T-helper 9 cell (primary cell): ENCODE data around the gene HGF.

Experiments
- DNase-seq: peaks from one replicate; pipeline ENCODE4 v3.0.0-alpha.2; 2020

The HGF gene

GRCh38 chr7:81715984-81716588 is 53.8 kb downstream of the HGF start:
- no peak for DNase-seq

GRCh38 chr7:81714306-81714705 is 55.5 kb downstream of the HGF start:
- no peak for DNase-seq

GRCh38 chr7:81710751-81711150 is 59.1 kb downstream of the HGF start:
- DNase-seq = no peak

- no peak for DNase-seq
These were observed 60.0 kb downstream of the HGF start for GRCh38 chr7:81709836-81710235.

- DNase-seq = no peak
These were observed 61.9 kb downstream of the HGF start for GRCh38 chr7:81707966-81708365.

- no peak for DNase-seq
These were observed 62.7 kb downstream of the HGF start for GRCh38 chr7:81707196-81707595.

- no peak for DNase-seq
These were observed 64.6 kb downstream of the HGF start for GRCh38 chr7:81705206-81705605.

- no peak for DNase-seq
These were observed 65.3 kb downstream of the HGF start for GRCh38 chr7:81704595-81704994.

- no peak for DNase-seq
These were observed 70.9 kb downstream of the HGF start for GRCh38 chr7:81698965-81699364.

- DNase-seq = no peak
These were observed 75.1 kb downstream of the HGF start for GRCh38 chr7:81694711-81695110.

GRCh38 chr7:81693894-81694293 is 76.0 kb downstream of the HGF start:
- no peak for DNase-seq

- DNase-seq = no peak
These were observed 76.8 kb downstream of the HGF start for GRCh38 chr7:81693080-81693479.

- DNase-seq = no peak
These were observed 77.5 kb downstream of the HGF start for GRCh38 chr7:81692146-81692905.

- DNase-seq = no peak
These were observed 78.5 kb downstream of the HGF start for GRCh38 chr7:81691199-81691821.

GRCh38 chr7:81690688-81691087 is 79.2 kb downstream of the HGF start:
- DNase-seq = no peak

- DNase-seq = no peak
These were observed 79.6 kb downstream of the HGF start for GRCh38 chr7:81690251-81690650.

- no peak for DNase-seq
These were observed 81.0 kb downstream of the HGF start for GRCh38 chr7:81688622-81689411.

GRCh38 chr7:81687062-81687461 is 82.8 kb downstream of the HGF start:
- no peak for DNase-seq

GRCh38 chr7:81685270-81685868 is 84.5 kb downstream of the HGF start:
- no peak for DNase-seq

- DNase-seq = no peak
These were observed 85.2 kb downstream of the HGF start for GRCh38 chr7:81684514-81685269.

- DNase-seq = no peak
These were observed 85.8 kb downstream of the HGF start for GRCh38 chr7:81684033-81684432.

GRCh38 chr7:81682873-81683272 is 87.0 kb downstream of the HGF start:
- DNase-seq = no peak
